GM06990 (cell line): ENCODE results near the gene COL23A1.

ENCODE experiments used
- DNase-seq: peaks from one replicate; pipeline ENCODE4 v3.0.0-alpha.2; 2011; ENCODE audit not compliant: insufficient read length; ENCODE audit errors: extremely low read depth
- H3K27me3 ChIP-seq: replicated peaks from 2 replicates; pipeline ENCODE4 v1.6.0; 2011; ENCODE audit warnings: low read length; ENCODE audit not compliant: control insufficient read depth, insufficient read depth
- H3K36me3 ChIP-seq: 2 replicates; pipeline ENCODE4 v1.5.1; 2011; ENCODE audit warnings: low read length; ENCODE audit not compliant: control insufficient read depth, insufficient read depth
- H3K4me3 ChIP-seq: replicated peaks from 2 replicates; pipeline ENCODE4 v1.5.1; 2011; ENCODE audit warnings: low read depth, mild to moderate bottlenecking, control low read depth, low read length
- TF ChIP-seq, protein P1 (sequence below): IDR thresholded peaks from 2 replicates; pipeline ENCODE4 v1.5.1; 2011; ENCODE audit warnings: low read length, control low read depth, mild to moderate bottlenecking, inconsistent platforms; ENCODE audit not compliant: insufficient read depth, poor library complexity, severe bottlenecking

Gene COL23A1

DNA sequence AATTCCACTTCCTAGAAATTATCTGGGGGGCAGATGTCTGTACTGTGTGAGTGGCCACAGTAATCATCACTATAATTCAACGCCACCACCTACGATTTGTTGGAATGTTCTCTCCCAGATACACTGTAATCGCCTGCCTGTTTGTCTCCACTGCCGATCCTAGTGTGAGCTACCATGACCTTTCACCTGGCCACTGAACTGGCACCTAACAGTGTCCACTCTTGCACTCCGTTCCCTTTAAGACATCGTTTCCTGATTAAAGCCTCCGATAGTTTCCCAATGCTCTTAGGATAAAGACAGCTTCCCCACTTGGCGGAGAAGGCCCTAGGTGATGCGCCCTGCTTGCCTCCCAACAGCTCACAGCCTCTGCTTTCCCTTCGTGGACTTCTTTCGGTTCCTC, 361.6 kb downstream of the COL23A1 start:
- no peak overlapping the region for H3K4me3 ChIP-seq
- TF ChIP-seq, protein P1, sequence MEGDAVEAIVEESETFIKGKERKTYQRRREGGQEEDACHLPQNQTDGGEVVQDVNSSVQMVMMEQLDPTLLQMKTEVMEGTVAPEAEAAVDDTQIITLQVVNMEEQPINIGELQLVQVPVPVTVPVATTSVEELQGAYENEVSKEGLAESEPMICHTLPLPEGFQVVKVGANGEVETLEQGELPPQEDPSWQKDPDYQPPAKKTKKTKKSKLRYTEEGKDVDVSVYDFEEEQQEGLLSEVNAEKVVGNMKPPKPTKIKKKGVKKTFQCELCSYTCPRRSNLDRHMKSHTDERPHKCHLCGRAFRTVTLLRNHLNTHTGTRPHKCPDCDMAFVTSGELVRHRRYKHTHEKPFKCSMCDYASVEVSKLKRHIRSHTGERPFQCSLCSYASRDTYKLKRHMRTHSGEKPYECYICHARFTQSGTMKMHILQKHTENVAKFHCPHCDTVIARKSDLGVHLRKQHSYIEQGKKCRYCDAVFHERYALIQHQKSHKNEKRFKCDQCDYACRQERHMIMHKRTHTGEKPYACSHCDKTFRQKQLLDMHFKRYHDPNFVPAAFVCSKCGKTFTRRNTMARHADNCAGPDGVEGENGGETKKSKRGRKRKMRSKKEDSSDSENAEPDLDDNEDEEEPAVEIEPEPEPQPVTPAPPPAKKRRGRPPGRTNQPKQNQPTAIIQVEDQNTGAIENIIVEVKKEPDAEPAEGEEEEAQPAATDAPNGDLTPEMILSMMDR = no peak
- H3K27me3 ChIP-seq = no peaks in the 10 kb centered on the region
- H3K36me3 ChIP-seq = peaks cover 42% of the 10 kb centered on the region
- no peak for DNase-seq

DNA sequence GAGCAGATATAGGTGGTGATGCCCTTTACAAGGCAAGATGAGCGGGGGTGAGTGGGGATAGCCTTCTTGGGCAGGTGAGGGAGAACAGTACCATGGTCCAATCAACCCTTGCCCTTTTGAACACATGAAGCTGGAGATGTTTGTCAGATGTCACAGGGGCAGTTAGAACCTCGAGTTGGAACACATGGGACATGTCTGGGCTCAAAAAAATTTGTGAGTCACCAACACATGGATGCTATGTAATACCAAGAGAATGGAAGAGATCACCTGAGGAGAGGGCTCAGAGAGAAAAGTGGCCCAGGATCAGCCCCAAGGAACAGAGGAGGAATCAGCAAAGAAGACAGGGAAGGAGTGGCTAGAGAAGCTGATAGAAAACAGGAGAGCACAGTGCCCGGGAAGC, 362.3 kb downstream of the COL23A1 start:
- no peak overlapping the region for H3K4me3 ChIP-seq
- TF ChIP-seq, protein P1 = no peak
- peaks cover 42% of the 10 kb centered on the region for H3K36me3 ChIP-seq
- H3K27me3 ChIP-seq = no peaks in the 10 kb centered on the region
- DNase-seq = no peak

- TF ChIP-seq, protein P1 = no peak
- H3K4me3 ChIP-seq = no peak overlapping the region
- peaks cover 45% of the 10 kb centered on the region for H3K36me3 ChIP-seq
- no peak for DNase-seq
- H3K27me3 ChIP-seq = no peaks in the 10 kb centered on the region
These were observed 363.0 kb downstream of the COL23A1 start for GRCh38 chr5:178227138-178227659.

- TF ChIP-seq, protein P1 = no peak
These were observed 365.0 kb downstream of the COL23A1 start for GRCh38 chr5:178225174-178225573.

DNA sequence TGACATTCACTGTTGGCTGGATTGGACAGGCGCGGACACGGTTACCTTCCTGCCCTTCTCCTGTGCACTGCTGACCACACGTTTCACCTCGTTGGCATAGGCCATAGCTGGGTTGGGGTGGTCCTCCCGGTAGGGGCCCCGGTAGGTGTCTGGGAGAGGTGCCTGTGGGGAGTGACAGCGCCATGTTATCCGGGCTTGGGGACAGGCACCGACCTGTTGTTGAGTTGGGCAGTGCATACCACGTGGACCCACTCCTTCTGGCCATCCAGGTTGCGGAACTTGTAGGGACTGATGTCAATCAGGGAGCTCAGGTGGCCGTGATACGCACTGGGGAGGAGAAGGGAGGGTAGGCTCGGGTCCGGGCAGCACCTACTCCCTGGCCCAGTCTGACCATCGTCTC, 365.8 kb downstream of the COL23A1 start:
- Histone ChIP-seq H3K27me3 (no peaks in the 10 kb centered on the region), H3K4me3 (no peak overlapping the region), H3K36me3 (peaks cover 37% of the 10 kb centered on the region)
- DNase-seq = no peak
- TF ChIP-seq, protein P1 = no peak

More at GRCh38 chr5:178225174-178225573, 365.0 kb downstream of the COL23A1 start:
- Histone ChIP-seq H3K27me3 (no peaks in the 10 kb centered on the region), H3K36me3 (peaks cover 44% of the 10 kb centered on the region), H3K4me3 (no peak overlapping the region)
- no peak for DNase-seq

GRCh38 chr5:178223828-178224335, 366.3 kb downstream of the COL23A1 start:
- Histone ChIP-seq H3K4me3 (no peak overlapping the region), H3K36me3 (peaks cover 35% of the 10 kb centered on the region), H3K27me3 (no peaks in the 10 kb centered on the region)
- no peak for DNase-seq
- TF ChIP-seq, protein P1 = no peak
